Lower lobe of right lung (tissue), 2 donors: ENCODE measurements around the gene RLF. TPM values are rescaled to one million over a fixed set of nuclear protein-coding genes. Genes with fewer than 3 reads are reported as not detected.

Source experiments
- ATAC-seq, 2 donors: fragments of 200-7000 bp; cut with Tn5 transposase; one replicate each; pipeline ENCODE4 v1.9.1; 2020 to 2022; ENCODE audit warnings: mild to moderate bottlenecking in 2 of 2, moderate library complexity in 2 of 2
- DNase-seq: peaks from one replicate; pipeline ENCODE4 v3.0.0-alpha.2; 2020
- H3K27ac ChIP-seq: fragments of 200-600 bp; one replicate; pipeline ENCODE4 v1.8.0; 2022
- H3K27me3 ChIP-seq: fragments of 200-600 bp; one replicate; pipeline ENCODE4 v1.8.0; 2022; ENCODE audit warnings: low read depth
- H3K36me3 ChIP-seq: fragments of 200-600 bp; one replicate; pipeline ENCODE4 v1.8.0; 2022; ENCODE audit warnings: mild to moderate bottlenecking
- H3K4me1 ChIP-seq: fragments of 200-600 bp; one replicate; pipeline ENCODE4 v1.8.0; 2022
- H3K4me3 ChIP-seq: fragments of 200-600 bp; one replicate; pipeline ENCODE4 v1.8.0; 2022; ENCODE audit warnings: mild to moderate bottlenecking
- H3K9me3 ChIP-seq: fragments of 200-600 bp; one replicate; pipeline ENCODE4 v1.8.0; 2022
- intact Hi-C: fragments of 100-400 bp; cut with DNase I; formaldehyde crosslinking; loops from one replicate; pipeline ENCODE4 v1.11.0; 2022
- total RNA-seq: library from RNA; stranded (reverse); fragmentation: NEBNext Ultra II Directional; extraction: Animal tissue kit (Norgen Biotek cat#: 25700); gene quantifications from one replicate; pipeline ENCODE4 v1.2.1, GENCODE V29; 2021
- TF ChIP-seq, protein P1 (sequence below): fragments of 200-600 bp; IDR thresholded peaks from one replicate; pipeline ENCODE4 v1.8.0; 2022; ENCODE audit warnings: antibody characterized with exemption, mild to moderate bottlenecking
- donor health status: DM: no; HTN: yes; CAD: no; lungs with severe emphysema.

Gene RLF
- total RNA-seq, 1 donor from 2014 or later, result 13.4 TPM

DNA sequence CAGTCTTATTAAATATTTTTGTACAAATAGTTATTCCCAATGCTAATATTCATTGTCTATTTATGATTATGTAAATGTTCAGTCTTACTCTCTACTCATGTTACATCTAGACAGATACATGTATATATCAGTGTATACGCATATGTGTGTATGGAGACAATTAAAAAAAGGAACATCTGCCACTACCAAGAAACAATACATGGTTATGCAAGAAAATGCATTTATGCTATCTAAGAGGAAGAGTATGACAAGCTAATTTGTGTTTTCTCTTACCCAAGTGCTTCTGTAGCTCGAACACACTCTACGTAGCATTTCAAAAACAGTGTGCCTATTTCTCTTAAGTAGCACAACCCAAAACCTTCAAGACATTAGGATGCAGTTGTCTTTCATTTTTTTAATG, 6.1 kb upstream of the RLF start:
- DNase-seq, result no peak
- Histone ChIP-seq H3K4me1 (no peaks in the 10 kb centered on the region), H3K36me3 (no peaks in the 10 kb centered on the region), H3K4me3 (no peak overlapping the region), H3K27me3 (no peaks in the 10 kb centered on the region), H3K9me3 (no peaks in the 10 kb centered on the region), H3K27ac (no peak overlapping the region)
- no peak for ATAC-seq
- intact Hi-C loops, result no loop called here
- TF ChIP-seq, protein P1, sequence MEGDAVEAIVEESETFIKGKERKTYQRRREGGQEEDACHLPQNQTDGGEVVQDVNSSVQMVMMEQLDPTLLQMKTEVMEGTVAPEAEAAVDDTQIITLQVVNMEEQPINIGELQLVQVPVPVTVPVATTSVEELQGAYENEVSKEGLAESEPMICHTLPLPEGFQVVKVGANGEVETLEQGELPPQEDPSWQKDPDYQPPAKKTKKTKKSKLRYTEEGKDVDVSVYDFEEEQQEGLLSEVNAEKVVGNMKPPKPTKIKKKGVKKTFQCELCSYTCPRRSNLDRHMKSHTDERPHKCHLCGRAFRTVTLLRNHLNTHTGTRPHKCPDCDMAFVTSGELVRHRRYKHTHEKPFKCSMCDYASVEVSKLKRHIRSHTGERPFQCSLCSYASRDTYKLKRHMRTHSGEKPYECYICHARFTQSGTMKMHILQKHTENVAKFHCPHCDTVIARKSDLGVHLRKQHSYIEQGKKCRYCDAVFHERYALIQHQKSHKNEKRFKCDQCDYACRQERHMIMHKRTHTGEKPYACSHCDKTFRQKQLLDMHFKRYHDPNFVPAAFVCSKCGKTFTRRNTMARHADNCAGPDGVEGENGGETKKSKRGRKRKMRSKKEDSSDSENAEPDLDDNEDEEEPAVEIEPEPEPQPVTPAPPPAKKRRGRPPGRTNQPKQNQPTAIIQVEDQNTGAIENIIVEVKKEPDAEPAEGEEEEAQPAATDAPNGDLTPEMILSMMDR, result no peak

DNA sequence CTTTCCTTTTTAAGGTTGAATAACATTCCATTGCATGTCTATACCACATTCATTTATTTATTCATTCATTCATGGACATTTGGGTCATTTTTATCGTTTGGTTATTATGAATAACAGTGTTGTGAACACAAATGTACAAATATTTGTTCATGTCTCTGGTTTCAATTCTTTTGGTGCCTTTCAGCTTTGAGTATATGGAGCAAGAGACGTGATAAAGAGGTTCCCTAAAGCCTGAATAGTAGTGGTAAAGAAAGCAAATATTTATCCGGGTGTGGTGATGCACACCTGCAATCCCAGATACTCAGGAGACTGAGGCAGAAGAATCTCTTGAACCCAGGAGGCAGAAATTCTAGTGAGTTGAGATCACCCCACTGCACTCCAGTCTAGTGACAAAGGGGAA, 5.3 kb upstream of the RLF start:
- Histone ChIP-seq H3K4me3 (no peak overlapping the region), H3K4me1 (peaks cover 4% of the 10 kb centered on the region), H3K9me3 (no peaks in the 10 kb centered on the region), H3K36me3 (no peaks in the 10 kb centered on the region), H3K27ac (no peak overlapping the region), H3K27me3 (no peaks in the 10 kb centered on the region)
- intact Hi-C loops, result no loop called here
- DNase-seq, result no peak
- ATAC-seq, result no peak
- TF ChIP-seq, protein P1, result no peak

DNA sequence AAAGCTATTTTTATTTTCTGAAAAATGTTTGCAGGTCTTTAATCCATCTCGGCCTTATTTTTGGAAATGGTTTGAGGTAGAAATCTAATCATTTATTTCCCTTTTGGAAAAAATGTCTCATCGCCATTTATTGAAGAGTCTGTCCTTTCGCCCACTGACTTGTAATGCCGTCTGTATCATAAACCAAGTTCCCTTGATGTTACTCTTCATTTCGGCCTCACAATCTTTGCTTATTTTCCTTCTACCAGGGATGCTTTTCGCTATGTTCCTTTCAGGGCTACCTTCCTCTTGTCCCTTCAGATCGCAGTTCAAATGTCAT, 422 bp upstream of the RLF start:
- peaks cover 36% of the 10 kb centered on the region for H3K4me1 ChIP-seq
- intact Hi-C loops, result no loop called here
- TF ChIP-seq, protein P1, result no peak
- peak overlapping the region; percentile 85 for H3K4me3 ChIP-seq
- no peaks in the 10 kb centered on the region for H3K9me3 ChIP-seq
- H3K27me3 ChIP-seq, result no peaks in the 10 kb centered on the region
- H3K36me3 ChIP-seq, result no peaks in the 10 kb centered on the region
- no peak for ATAC-seq
- no peak for DNase-seq
- peak overlapping the region; percentile 96 for H3K27ac ChIP-seq

DNA sequence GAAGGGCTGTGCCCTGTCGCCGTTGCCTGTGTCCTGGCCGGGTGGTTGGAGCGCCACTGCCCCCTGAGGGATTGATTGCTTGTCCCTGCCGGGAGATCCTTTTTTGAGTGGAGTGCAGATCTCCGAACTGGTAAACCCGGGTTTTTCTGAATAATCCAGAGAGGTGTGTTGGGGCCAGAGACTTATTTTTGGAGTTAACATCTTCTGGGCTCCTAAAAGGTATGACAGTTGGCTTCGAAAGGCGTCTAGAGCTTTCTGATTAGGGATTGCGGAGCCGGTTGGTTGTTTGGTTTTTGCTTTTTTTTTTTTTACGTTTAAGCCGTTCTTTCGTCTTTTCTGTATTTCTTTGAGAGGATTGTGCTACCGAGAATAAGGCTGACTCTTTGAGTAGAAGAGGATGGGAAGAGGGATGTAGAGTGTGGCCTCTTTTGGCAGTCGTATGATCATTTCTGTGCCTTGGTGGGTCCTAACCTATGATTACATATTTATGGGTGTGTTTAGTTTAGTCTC, 756 bp downstream of the RLF start:
- TF ChIP-seq, protein P1, result no peak
- intact Hi-C loops, result no loop called here
- no peaks in the 10 kb centered on the region for H3K36me3 ChIP-seq
- no peak for DNase-seq
- ATAC-seq, result no peak
- H3K9me3 ChIP-seq, result no peaks in the 10 kb centered on the region
- peak overlapping the region; percentile 85 for H3K4me3 ChIP-seq
- no peaks in the 10 kb centered on the region for H3K27me3 ChIP-seq
- peak overlapping the region; percentile 96 for H3K27ac ChIP-seq
- peaks cover 39% of the 10 kb centered on the region for H3K4me1 ChIP-seq

DNA sequence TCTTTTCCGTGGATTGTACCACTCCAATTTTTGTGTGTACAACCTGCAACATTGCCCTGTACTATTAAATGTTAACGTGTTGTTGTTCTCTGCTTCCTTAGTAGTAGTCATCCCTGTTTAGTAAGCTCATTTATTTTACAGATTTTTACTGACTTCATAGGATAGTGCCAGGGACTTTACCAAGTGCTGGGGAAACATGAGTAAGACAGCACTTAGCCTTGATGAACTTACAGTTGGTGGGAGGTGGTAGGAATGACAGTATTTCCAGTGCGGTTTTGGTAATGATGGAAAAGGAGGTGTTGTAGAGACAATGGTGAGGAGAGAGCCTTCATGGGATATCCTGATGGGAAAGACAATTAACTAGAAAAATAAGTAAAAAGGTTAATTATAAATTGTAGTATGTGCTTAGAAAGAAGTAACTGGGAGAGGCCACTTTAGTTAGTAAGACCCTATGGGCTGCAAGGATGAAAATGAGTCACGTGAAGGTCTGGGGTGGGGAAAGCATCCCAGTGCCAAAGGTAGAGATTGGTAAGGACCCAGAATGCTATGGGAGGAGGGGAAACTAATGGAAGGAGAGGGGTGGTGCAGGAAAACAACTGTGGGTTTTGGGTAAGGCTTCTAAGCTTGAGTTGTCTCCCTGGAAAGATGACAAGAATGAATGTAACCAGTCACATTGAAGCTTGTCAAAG, 1.7 kb downstream of the RLF start:
- H3K27me3 ChIP-seq, result no peaks in the 10 kb centered on the region
- ATAC-seq, result no peak
- no peak for DNase-seq
- no peaks in the 10 kb centered on the region for H3K9me3 ChIP-seq
- TF ChIP-seq, protein P1, result no peak
- H3K4me1 ChIP-seq, result peaks cover 39% of the 10 kb centered on the region
- intact Hi-C loops, result no loop called here
- peak overlapping the region; percentile 85 for H3K4me3 ChIP-seq
- H3K36me3 ChIP-seq, result no peaks in the 10 kb centered on the region
- no peak overlapping the region for H3K27ac ChIP-seq
